NCI-H2029 treated with DMSO at 0.1 percent for 48 hours (cell line): ENCODE data around the gene GALNT9.
"Not testable (repeated sequence)": the region's sequence is repeated elsewhere in the genome, so short reads cannot be mapped to it uniquely, and the experiment has no call there.

Experiments
- DNase-seq: peaks from one replicate; lab custom pipeline; 2025; lab: John Stamatoyannopoulos, UW

Gene GALNT9

GRCh38 chr12:132329036-132329719 lies at the start of gene GALNT9:
Gene GALNT9 (minus strand): TSS chr12:132329589. CDS start chr12:132329203, 386 bp downstream.
- no peak for DNase-seq

- not testable (repeated sequence) for DNase-seq
These were observed 49.7 kb upstream of the GALNT9 start for GRCh38 chr12:132379057-132379456.

GRCh38 chr12:132377147-132377546 lies 47.8 kb upstream of the GALNT9 start:
- DNase-seq: no peak

- no peak for DNase-seq
These were observed 47.1 kb upstream of the GALNT9 start for GRCh38 chr12:132376464-132376830.

- no peak for DNase-seq
These were observed 46.5 kb upstream of the GALNT9 start for GRCh38 chr12:132375747-132376463.

GRCh38 chr12:132374612-132375445 lies 45.4 kb upstream of the GALNT9 start:
- DNase-seq: no peak

GRCh38 chr12:132373901-132374611 lies 44.7 kb upstream of the GALNT9 start:
- no peak for DNase-seq

GRCh38 chr12:132367852-132368251 lies 38.5 kb upstream of the GALNT9 start:
- DNase-seq: no peak

GRCh38 chr12:132367071-132367851 lies 37.9 kb upstream of the GALNT9 start:
- DNase-seq: no peak

GRCh38 chr12:132366341-132366861 lies 37.0 kb upstream of the GALNT9 start:
- no peak for DNase-seq

GRCh38 chr12:132365226-132365625 lies 35.8 kb upstream of the GALNT9 start:
- no peak for DNase-seq

- DNase-seq: no peak
These were observed 35.0 kb upstream of the GALNT9 start for GRCh38 chr12:132364348-132364902.

- DNase-seq: no peak
These were observed 34.4 kb upstream of the GALNT9 start for GRCh38 chr12:132363661-132364347.

GRCh38 chr12:132362996-132363660 lies 33.7 kb upstream of the GALNT9 start:
- no peak for DNase-seq

GRCh38 chr12:132360906-132361777 lies 31.8 kb upstream of the GALNT9 start:
- no peak for DNase-seq

- DNase-seq: no peak
These were observed 31.0 kb upstream of the GALNT9 start for GRCh38 chr12:132360410-132360809.

- DNase-seq: no peak
These were observed 30.6 kb upstream of the GALNT9 start for GRCh38 chr12:132359971-132360370.

- DNase-seq: no peak
These were observed 30.2 kb upstream of the GALNT9 start for GRCh38 chr12:132359551-132359950.
